ENCODE results near the gene IRGQ.

IRGQ gene

GRCh38 chr19:43584484-43584883, 11.4 kb downstream of the IRGQ start:
- in situ Hi-C loops (cut with HindIII; ENCODE audit: low sequenced_read_pairs): no loop called here
- TF ChIP-seq, protein P1, sequence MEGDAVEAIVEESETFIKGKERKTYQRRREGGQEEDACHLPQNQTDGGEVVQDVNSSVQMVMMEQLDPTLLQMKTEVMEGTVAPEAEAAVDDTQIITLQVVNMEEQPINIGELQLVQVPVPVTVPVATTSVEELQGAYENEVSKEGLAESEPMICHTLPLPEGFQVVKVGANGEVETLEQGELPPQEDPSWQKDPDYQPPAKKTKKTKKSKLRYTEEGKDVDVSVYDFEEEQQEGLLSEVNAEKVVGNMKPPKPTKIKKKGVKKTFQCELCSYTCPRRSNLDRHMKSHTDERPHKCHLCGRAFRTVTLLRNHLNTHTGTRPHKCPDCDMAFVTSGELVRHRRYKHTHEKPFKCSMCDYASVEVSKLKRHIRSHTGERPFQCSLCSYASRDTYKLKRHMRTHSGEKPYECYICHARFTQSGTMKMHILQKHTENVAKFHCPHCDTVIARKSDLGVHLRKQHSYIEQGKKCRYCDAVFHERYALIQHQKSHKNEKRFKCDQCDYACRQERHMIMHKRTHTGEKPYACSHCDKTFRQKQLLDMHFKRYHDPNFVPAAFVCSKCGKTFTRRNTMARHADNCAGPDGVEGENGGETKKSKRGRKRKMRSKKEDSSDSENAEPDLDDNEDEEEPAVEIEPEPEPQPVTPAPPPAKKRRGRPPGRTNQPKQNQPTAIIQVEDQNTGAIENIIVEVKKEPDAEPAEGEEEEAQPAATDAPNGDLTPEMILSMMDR (IDR thresholded peaks at IDR 0.05; ENCODE audit: low read depth, low read length): no peak
- no peak for DNase-seq (ENCODE audit: low read depth, low spot score)

DNA sequence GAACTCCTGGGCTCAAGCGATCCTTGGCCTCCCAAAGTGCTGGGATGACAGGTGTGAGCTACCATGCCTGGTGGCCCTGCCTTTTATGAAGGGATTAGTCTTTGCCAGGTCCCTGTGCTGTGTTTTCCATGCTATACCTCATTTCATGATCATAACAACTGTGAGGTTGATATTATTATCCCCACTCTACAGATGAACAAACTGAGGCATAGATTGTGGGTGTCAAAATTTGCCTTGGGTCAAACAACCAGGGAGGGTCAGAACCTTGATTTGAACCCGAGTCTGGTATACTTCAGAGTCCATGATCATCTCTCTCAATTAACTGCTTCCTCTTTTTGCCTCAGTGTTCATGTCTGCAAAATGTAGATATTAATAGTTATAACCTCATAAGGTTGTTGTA, 13.4 kb downstream of the IRGQ start:
- TF ChIP-seq, protein P1 (IDR thresholded peaks at IDR 0.05; ENCODE audit: low read depth, low read length): no peak
- no peak for DNase-seq (ENCODE audit: low read depth, low spot score)
- in situ Hi-C loops (cut with HindIII; ENCODE audit: low sequenced_read_pairs): no loop called here
- no peak overlapping the region for H3K4me3 ChIP-seq (ENCODE audit: low read depth, low read length)

More at GRCh38 chr19:43584484-43584883, 11.4 kb downstream of the IRGQ start:
- H3K4me3 ChIP-seq (ENCODE audit: low read depth, low read length): no peak overlapping the region

DNA sequence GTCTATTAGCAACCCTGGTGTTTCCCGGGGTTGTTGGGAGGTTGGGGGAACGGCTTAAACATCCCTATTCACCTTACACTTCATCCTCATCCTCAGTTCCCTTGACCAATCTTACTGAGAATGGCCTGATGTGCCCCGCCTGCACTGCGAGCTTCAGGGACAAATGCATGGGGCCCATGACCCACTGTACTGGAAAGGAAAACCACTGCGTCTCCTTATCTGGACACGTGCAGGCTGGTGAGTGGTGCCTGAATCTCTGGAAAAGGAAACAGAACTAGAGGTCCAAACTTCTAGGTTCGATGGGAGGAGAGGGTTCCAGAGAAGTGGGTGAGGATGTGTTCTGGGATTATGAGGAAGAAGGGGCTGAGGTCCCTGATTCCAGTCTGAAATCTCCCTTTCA, 14.5 kb downstream of the IRGQ start:
- H3K4me3 ChIP-seq (ENCODE audit: low read depth, low read length): no peak overlapping the region
- in situ Hi-C loops (cut with HindIII; ENCODE audit: low sequenced_read_pairs): no loop called here
- DNase-seq (ENCODE audit: low read depth, low spot score): no peak
- TF ChIP-seq, protein P1 (IDR thresholded peaks at IDR 0.05; ENCODE audit: low read depth, low read length): no peak

- TF ChIP-seq, protein P1 (IDR thresholded peaks at IDR 0.05; ENCODE audit: low read depth, low read length): no peak
- H3K4me3 ChIP-seq (ENCODE audit: low read depth, low read length): no peak overlapping the region
Observed at GRCh38 chr19:43578787-43579186, 17.1 kb downstream of the IRGQ start.

DNA sequence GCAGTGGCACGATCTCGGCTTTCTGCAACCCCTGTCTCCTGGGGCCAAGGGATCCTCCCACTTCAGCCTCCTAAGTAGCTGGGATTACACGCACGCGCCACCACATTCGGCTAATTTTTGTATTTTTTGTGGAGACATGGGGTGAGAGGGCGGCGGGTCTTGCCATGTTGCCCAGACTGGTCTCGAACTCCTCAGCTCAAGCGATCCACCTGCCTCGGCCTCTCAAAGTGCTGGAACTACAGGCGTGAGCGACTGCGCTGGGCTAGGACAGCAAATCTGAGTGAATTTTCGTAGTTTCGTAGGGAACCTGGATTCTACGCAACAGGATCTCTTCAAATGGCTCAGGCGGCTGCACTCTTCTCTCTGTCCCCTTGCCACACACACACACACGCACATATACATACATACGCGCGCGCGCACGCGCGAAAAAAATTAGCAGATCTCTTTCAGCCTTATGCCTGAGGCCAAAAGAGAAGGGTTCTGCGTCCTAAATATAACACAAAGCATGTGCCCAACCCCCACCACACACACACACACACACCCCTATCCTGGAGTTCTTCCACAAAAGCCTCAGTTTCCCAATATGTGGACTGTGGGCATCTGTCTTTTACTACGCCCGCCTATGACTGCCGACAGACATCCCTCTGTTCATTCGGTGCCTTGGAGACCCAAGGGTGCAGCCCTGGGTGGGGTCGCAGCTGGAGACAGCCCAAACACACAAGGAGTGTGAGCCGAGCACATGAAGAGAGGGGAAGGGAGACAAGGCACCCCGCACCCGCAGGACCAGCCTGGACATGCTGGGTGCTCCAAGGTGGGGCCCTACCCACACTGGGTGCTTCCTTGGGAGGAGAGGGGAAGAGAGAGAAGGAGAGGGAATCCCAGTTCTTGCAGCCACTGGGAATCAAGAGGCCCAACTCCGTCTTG, 19.7 kb downstream of the IRGQ start:
- TF ChIP-seq, protein P1 (IDR thresholded peaks at IDR 0.05; ENCODE audit: low read depth, low read length): no peak
- no peak for DNase-seq (ENCODE audit: low read depth, low spot score)
- in situ Hi-C loops (cut with HindIII; ENCODE audit: low sequenced_read_pairs): no loop called here
- peak overlapping the region; percentile 30 for H3K4me3 ChIP-seq (ENCODE audit: low read depth, low read length)

More at GRCh38 chr19:43578787-43579186, 17.1 kb downstream of the IRGQ start:
- in situ Hi-C loops (cut with HindIII; ENCODE audit: low sequenced_read_pairs): no loop called here
- DNase-seq (ENCODE audit: low read depth, low spot score): no peak

- TF ChIP-seq, protein P1 (IDR thresholded peaks at IDR 0.05; ENCODE audit: low read depth, low read length): no peak
- in situ Hi-C loops (cut with HindIII; ENCODE audit: low sequenced_read_pairs): no loop called here
- H3K4me3 ChIP-seq (ENCODE audit: low read depth, low read length): peak within 1 kb of the TSS; percentile 88
- DNase-seq (ENCODE audit: low read depth, low spot score): peak; percentile 99
Observed at GRCh38 chr19:43575156-43575950, 20.6 kb downstream of the IRGQ start, which contains the start of the genes PINLYP and XRCC1. TSS of gene PINLYP (plus strand) at chr19:43575801. CDS start at chr19:43577192, 1,391 bp downstream. TSS of gene XRCC1 (minus strand) at chr19:43575527. CDS start at chr19:43575458, 69 bp downstream.
